H1 (cell line): ENCODE results near the gene PTPN13. TPM values are rescaled to one million over a fixed set of nuclear protein-coding genes. Genes with fewer than 3 reads are reported as not detected.

Source experiments
- CTCF ChIA-PET: fragments of 300-600 bp; sonication (Branson Sonifier 250); formaldehyde crosslinking; loops from one replicate; lab custom pipeline; 2021; ENCODE audit not compliant: partially characterized antibody; lab: Charles Lee
- POLR2A ChIA-PET: fragments of 300-600 bp; sonication (Branson Sonifier 250); formaldehyde crosslinking; loops from one replicate; lab custom pipeline; 2021; ENCODE audit warnings: inconsistent platforms; ENCODE audit not compliant: partially characterized antibody; lab: Charles Lee
- DNase-seq, 2 experiments: peaks; one replicate each; pipeline versions ENCODE4 v3.0.0 to v3.0.0-alpha.2; 2010 to 2022; ENCODE audit warnings: low spot score in 2 of 2, low read depth in 1 of 2, mixed read lengths in 1 of 2
- FAIRE-seq: peaks from 2 replicates; lab custom pipeline; 2011; peaks lifted over from hg19 to GRCh38; lab: Jason Lieb, UNC
- H2AFZ ChIP-seq: 2 replicates; pipeline ENCODE4 v1.8.1; 2012; ENCODE audit warnings: low read length, inconsistent platforms
- H2AK5ac ChIP-seq: 2 replicates; pipeline ENCODE4 v1.6.1; 2013; ENCODE audit warnings: low read depth, low read length
- H2BK120ac ChIP-seq: replicated peaks from 2 replicates; pipeline ENCODE3; 2013; ENCODE audit warnings: low read depth, low read length, inconsistent platforms
- H2BK12ac ChIP-seq: 2 replicates; pipeline ENCODE4 v1.6.1; 2013; ENCODE audit warnings: low read depth, low read length
- H2BK15ac ChIP-seq: 2 replicates; pipeline ENCODE4 v1.6.1; 2013; ENCODE audit warnings: low read length
- H2BK20ac ChIP-seq: 2 replicates; pipeline ENCODE4 v1.6.1; 2013; ENCODE audit warnings: low read length
- H2BK5ac ChIP-seq: 2 replicates; pipeline ENCODE4 v1.6.1; 2013; ENCODE audit warnings: low read depth, low read length
- H3K14ac ChIP-seq: 2 replicates; pipeline ENCODE4 v1.6.1; 2013; ENCODE audit warnings: inconsistent platforms; ENCODE audit not compliant: insufficient read length
- H3K18ac ChIP-seq: 2 replicates; pipeline ENCODE4 v1.6.1; 2013; ENCODE audit warnings: low read length; ENCODE audit errors: extremely low read depth
- H3K23ac ChIP-seq: 2 replicates; pipeline ENCODE4 v1.6.1; 2013; ENCODE audit warnings: inconsistent platforms; ENCODE audit not compliant: insufficient read length
- H3K23me2 ChIP-seq: 2 replicates; pipeline ENCODE4 v1.6.1; 2013; ENCODE audit warnings: low read depth, low read length
- H3K27ac ChIP-seq: 2 replicates; pipeline ENCODE4 v1.6.1; 2011; ENCODE audit warnings: low read depth, low read length, inconsistent platforms
- H3K27me3 ChIP-seq, 4 experiments: replicated peaks in 1 of 4; 1 replicate in 1 of 4; 2 replicates in 3 of 4; pipeline versions ENCODE4 v1.6.1 to v1.8.1; 2011 to 2013; ENCODE audit warnings: low read length in 3 of 4, mild to moderate bottlenecking in 3 of 4, inconsistent platforms in 2 of 4, mixed read lengths in 2 of 4, moderate library complexity in 1 of 4; ENCODE audit not compliant: control insufficient read depth in 3 of 4, insufficient read depth in 3 of 4; ENCODE audit errors: extremely low read depth in 1 of 4
- H3K36me3 ChIP-seq, 4 experiments: 2 replicates each; pipeline versions ENCODE4 v1.6.1 to v1.8.1; 2011 to 2013; ENCODE audit warnings: mild to moderate bottlenecking in 4 of 4, low read length in 3 of 4, moderate library complexity in 2 of 4, control low read depth in 1 of 4, inconsistent platforms in 1 of 4; ENCODE audit not compliant: insufficient read depth in 4 of 4, control insufficient read depth in 2 of 4
- H3K4ac ChIP-seq: replicated peaks from 2 replicates; pipeline ENCODE3; 2013; ENCODE audit warnings: low read length, low read depth, mixed read lengths, inconsistent platforms; ENCODE audit not compliant: insufficient read length
- H3K4me1 ChIP-seq, 4 experiments: replicated peaks in 1 of 4; 1 replicate in 1 of 4; 2 replicates in 3 of 4; pipeline versions ENCODE4 v1.6.1 to v1.8.1; 2011 to 2013; ENCODE audit warnings: low read length in 3 of 4, inconsistent platforms in 2 of 4, mixed read lengths in 1 of 4; ENCODE audit not compliant: insufficient read depth in 4 of 4, control insufficient read depth in 3 of 4
- H3K4me2 ChIP-seq, 2 experiments: 2 replicates each; pipeline versions ENCODE4 v1.6.1 to v1.8.1; 2011 to 2013; ENCODE audit warnings: low read depth in 2 of 2, low read length in 2 of 2, control low read depth in 1 of 2, inconsistent platforms in 1 of 2, mild to moderate bottlenecking in 1 of 2; ENCODE audit not compliant: insufficient read depth in 1 of 2
- H3K4me3 ChIP-seq, 4 experiments: fragments of 200-600, 300-600 bp in 1 of 4; sonication (generic), shearing (Covaris generic), sonication (Bioruptor Twin) in 1 of 4; 2 replicates each; pipeline versions ENCODE4 v1.5.1 to v1.8.1; 2011 to 2016; ENCODE audit warnings: low read length in 4 of 4, low read depth in 3 of 4, control low read depth in 2 of 4, inconsistent platforms in 2 of 4, mild to moderate bottlenecking in 2 of 4, mixed read lengths in 1 of 4, moderate library complexity in 1 of 4; ENCODE audit not compliant: insufficient read depth in 2 of 4; ENCODE audit errors: extremely low read depth in 1 of 4
- H3K56ac ChIP-seq: replicated peaks from 2 replicates; pipeline ENCODE3; 2013; ENCODE audit warnings: low read depth, mild to moderate bottlenecking, mixed read lengths, low read length, inconsistent platforms; ENCODE audit not compliant: insufficient read length
- H3K79me1 ChIP-seq: 2 replicates; pipeline ENCODE4 v1.6.1; 2013; ENCODE audit warnings: low read depth, low read length, control low read depth
- H3K79me2 ChIP-seq, 2 experiments: 2 replicates each; pipeline versions ENCODE4 v1.6.1 to v1.8.1; 2012 to 2013; ENCODE audit warnings: low read length in 2 of 2, mild to moderate bottlenecking in 2 of 2, inconsistent platforms in 1 of 2; ENCODE audit not compliant: insufficient read depth in 2 of 2, control insufficient read depth in 1 of 2
- H3K9ac ChIP-seq, 4 experiments: replicated peaks in 1 of 4; 1 replicate in 1 of 4; 2 replicates in 3 of 4; pipeline versions ENCODE4 v1.6.1 to v1.8.1; 2011 to 2013; ENCODE audit warnings: low read depth in 3 of 4, low read length in 3 of 4, control low read depth in 2 of 4, mild to moderate bottlenecking in 2 of 4, moderate library complexity in 2 of 4, inconsistent platforms in 1 of 4; ENCODE audit errors: extremely low read depth in 1 of 4
- H3K9me3 ChIP-seq, 2 experiments: 2 replicates each; pipeline versions ENCODE4 v1.6.1 to v1.8.1; 2012 to 2013; ENCODE audit warnings: mild to moderate bottlenecking in 2 of 2, moderate library complexity in 2 of 2, control low read depth in 1 of 2, inconsistent platforms in 1 of 2, low read depth in 1 of 2, low read length in 1 of 2, mixed read lengths in 1 of 2; ENCODE audit not compliant: insufficient read depth in 2 of 2
- H4K20me1 ChIP-seq, 2 experiments: replicated peaks in 1 of 2; 2 replicates each; pipeline versions ENCODE3 to v1.8.1; 2011 to 2013; ENCODE audit warnings: inconsistent platforms in 2 of 2, low read length in 2 of 2, mild to moderate bottlenecking in 1 of 2; ENCODE audit not compliant: insufficient read depth in 2 of 2, control insufficient read depth in 1 of 2
- H4K5ac ChIP-seq: 2 replicates; pipeline ENCODE4 v1.6.1; 2013; ENCODE audit warnings: low read length, low read depth, mixed read lengths, inconsistent platforms; ENCODE audit not compliant: insufficient read length
- H4K8ac ChIP-seq: 2 replicates; pipeline ENCODE4 v1.8.0; 2013; ENCODE audit warnings: mild to moderate bottlenecking, moderate library complexity, low read length, inconsistent platforms; ENCODE audit not compliant: insufficient read depth; ENCODE audit errors: extremely low read depth
- H4K91ac ChIP-seq: replicated peaks from 2 replicates; pipeline ENCODE3; 2013; ENCODE audit warnings: low read length, mixed read lengths, inconsistent platforms; ENCODE audit not compliant: insufficient read length
- BCL11A ChIP-seq, 2 experiments: IDR thresholded peaks; one replicate each; pipeline ENCODE4 v1.6.1; 2011; ENCODE audit warnings: low read depth in 2 of 2, low read length in 2 of 2, mild to moderate bottlenecking in 2 of 2
- EZH2 ChIP-seq: fragments of 200-600 bp; sonication (generic); IDR thresholded peaks from 2 replicates; pipeline ENCODE4 v1.7.1; 2012; ENCODE audit warnings: low read depth, mild to moderate bottlenecking, moderate library complexity, low read length, inconsistent platforms; ENCODE audit not compliant: severe bottlenecking
- GABPA ChIP-seq: IDR thresholded peaks from 2 replicates; pipeline ENCODE4 v1.6.1; 2011; ENCODE audit warnings: mild to moderate bottlenecking, low read length, moderate library complexity, borderline replicate concordance; ENCODE audit not compliant: insufficient read depth
- GTF2F1 ChIP-seq: IDR thresholded peaks from 2 replicates; pipeline ENCODE4 v1.6.1; 2012; ENCODE audit warnings: low read depth, low read length, improper control_type of control experiment, borderline replicate concordance
- POLR2AphosphoS5 ChIP-seq: IDR thresholded peaks from 2 replicates; pipeline ENCODE4 v1.6.1; 2011; ENCODE audit warnings: low read depth, low read length
- RAD21 ChIP-seq, 2 experiments: IDR thresholded peaks in 1 of 2; conservative IDR thresholded peaks in 1 of 2; 2 replicates each; pipeline ENCODE4 v1.6.1; 2011; ENCODE audit warnings: low read depth in 2 of 2, low read length in 2 of 2, improper control_type of control experiment in 1 of 2, inconsistent platforms in 1 of 2, mild to moderate bottlenecking in 1 of 2, moderate library complexity in 1 of 2
- RFX5 ChIP-seq: IDR thresholded peaks from 2 replicates; pipeline ENCODE4 v1.6.1; 2011; ENCODE audit warnings: low read depth, low read length, improper control_type of control experiment, borderline replicate concordance
- SUZ12 ChIP-seq: fragments of 200-600 bp; sonication (generic); IDR thresholded peaks from 2 replicates; pipeline ENCODE4 v1.6.1; 2012; ENCODE audit warnings: mild to moderate bottlenecking, inconsistent platforms, low read length, moderate library complexity, mixed read lengths
- TAF7 ChIP-seq: optimal IDR thresholded peaks from 2 replicates; pipeline ENCODE3; 2011; ENCODE audit warnings: low read depth, mild to moderate bottlenecking, inconsistent platforms, low read length, moderate library complexity, borderline replicate concordance
- WGBS, 2 experiments: shearing (Covaris generic) in 1 of 2; methylation state at CpG; one replicate each; pipeline versions ENCODE4 v1.1.6 to v1.1.7; 2013 to 2015; ENCODE audit warnings: low lambda C conversion rate in 2 of 2, mixed read lengths in 2 of 2, inconsistent platforms in 1 of 2, low coverage in 1 of 2, missing lambda C conversion rate in 1 of 2; ENCODE audit not compliant: insufficient replicate concordance in 2 of 2, insufficient coverage in 1 of 2, insufficient read length in 1 of 2; ENCODE audit errors: extremely low coverage in 1 of 2, missing lambda C conversion rate in 1 of 2; 5-methylcytosine and 5-hydroxymethylcytosine counted together
- polyA plus RNA-seq, 7 experiments: library from polyadenylated mRNA; depleted of rRNA in 3 of 7; stranded (reverse) in 5 of 7; unstranded in 2 of 7; fragments of >200 nt in 5 of 7; fragments of 200-250 nt in 2 of 7; gene quantifications; 1 replicate in 5 of 7; 2 replicates in 1 of 7; 4 replicates in 1 of 7; pipeline versions ENCODE4 v1.2.1 to v1.2.3, GENCODE V29; 2011 to 2013; ENCODE audit warnings: missing spikeins in 2 of 7, mixed read lengths in 2 of 7
- total RNA-seq: library from RNA; stranded (reverse); fragmentation: NEBNext Ultra II Directional; extraction: Animal tissue kit (Norgen Biotek cat#: 25700); gene quantifications from 2 replicates; pipeline ENCODE4 v1.2.1, GENCODE V29; 2021
- TF ChIP-seq, protein P1 (sequence below): IDR thresholded peaks from 2 replicates; pipeline ENCODE4 v1.6.1; 2012; ENCODE audit warnings: low read length, inconsistent platforms

The PTPN13 gene
- total and polyA plus RNA-seq, 2 of the 8 experiments (the other 6 are each of a cell fraction or from before 2014, with no cell fraction given) = 12.7 to 57.9 TPM

DNA sequence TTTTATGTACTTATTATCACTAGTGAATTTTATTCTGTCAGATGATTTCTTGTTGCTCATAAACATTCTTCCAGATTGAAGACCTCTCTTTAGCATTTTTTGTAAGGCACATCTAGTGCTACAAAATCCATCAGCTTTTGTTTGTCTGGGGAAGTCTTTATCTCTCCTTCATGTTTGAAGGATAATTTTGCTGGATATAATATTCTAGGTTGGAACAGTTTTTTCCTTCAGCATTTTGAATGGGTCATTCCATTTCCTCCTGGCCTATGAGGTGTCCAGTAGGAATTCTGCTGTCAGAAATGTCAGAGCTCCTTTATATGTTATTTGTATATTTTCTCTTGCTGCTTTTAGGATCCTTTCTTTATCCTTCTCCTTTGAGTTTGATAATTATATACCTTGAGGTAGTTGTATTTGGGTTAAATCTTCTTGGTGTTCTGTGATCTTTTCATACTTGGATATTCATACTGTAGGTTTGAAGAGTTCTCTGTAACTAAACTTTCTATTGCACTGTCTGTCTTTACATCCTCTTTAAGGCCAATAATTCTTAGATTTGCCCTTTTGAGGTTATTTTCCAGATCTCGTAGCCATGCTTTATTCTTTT is 58.3 kb downstream of the PTPN13 start:
- H4K5ac ChIP-seq = no peak overlapping the region
- no peak overlapping the region for H3K23ac ChIP-seq
- H3K18ac ChIP-seq = no peak overlapping the region
- DNase-seq (no peak), FAIRE-seq (no peak)
- H3K36me3 ChIP-seq = peaks cover 0 to 5% (median under 1%) of the 10 kb centered on the region in 4 experiments; a peak in 4 of 8 replicates
- H3K27me3 ChIP-seq = no peaks in the 10 kb centered on the region
- no peak overlapping the region for H3K9ac ChIP-seq
- no peak overlapping the region for H2BK20ac ChIP-seq
- CTCF ChIA-PET = interaction anchor here (1.0 to 2.4 kb wide), 6 partner anchors 10 to 197 kb away, joined by 3 to 12 read pairs (median 4); partner anchors contain the start of gene SLC10A6
- no peak overlapping the region for H3K4me2 ChIP-seq
- H3K56ac ChIP-seq = no peak overlapping the region
- no peaks in the 10 kb centered on the region for H3K4me1 ChIP-seq
- no peak overlapping the region for H2BK120ac ChIP-seq
- no peaks in the 10 kb centered on the region for H3K23me2 ChIP-seq
- H4K91ac ChIP-seq = no peak overlapping the region
- H2BK12ac ChIP-seq = no peak overlapping the region
- H3K79me1 ChIP-seq = peaks cover under 1% of the 10 kb centered on the region; the same call in 1 of the 2 replicates
- H3K27ac ChIP-seq = no peak overlapping the region
- WGBS, 2 experiments = 100% methylated on average over 1 of the region's 1 CpG; no CpG with 5 or more reads in 1 of the 2 experiments
- H3K4ac ChIP-seq = no peak overlapping the region
- no peak overlapping the region for H2BK5ac ChIP-seq
- H2AK5ac ChIP-seq = no peak overlapping the region
- H3K9me3 ChIP-seq = peaks cover 10 to 18% of the 10 kb centered on the region in 2 experiments
- no peak overlapping the region for H2BK15ac ChIP-seq
- H3K79me2 ChIP-seq = peaks cover 0 to 38% of the 10 kb centered on the region in 2 experiments; a peak in 2 of 4 replicates
- no peak overlapping the region for H3K14ac ChIP-seq
- POLR2A ChIA-PET = no interaction called here
- no peaks in the 10 kb centered on the region for H4K20me1 ChIP-seq
- no peak overlapping the region for H2AFZ ChIP-seq
- H4K8ac ChIP-seq = no peak overlapping the region
- no peak overlapping the region for H3K4me3 ChIP-seq
- no peak for TF ChIP-seq RAD21 (IDR thresholded peaks at IDR 0.05 in 1 of 2, conservative IDR thresholded peaks at IDR 0.05 in 1 of 2; ENCODE audit: low read depth in 2 of 2, low read length in 2 of 2)
- TF ChIP-seq TAF7 = no peak
- no peak for TF ChIP-seq RFX5
- no peak for TF ChIP-seq BCL11A (IDR thresholded peaks at IDR 0.05; ENCODE audit: low read depth in 2 of 2, low read length in 2 of 2)
- TF ChIP-seq POLR2AphosphoS5 = no peak
- TF ChIP-seq GTF2F1 = no peak
- TF ChIP-seq EZH2 = no peak
- TF ChIP-seq, protein P1, sequence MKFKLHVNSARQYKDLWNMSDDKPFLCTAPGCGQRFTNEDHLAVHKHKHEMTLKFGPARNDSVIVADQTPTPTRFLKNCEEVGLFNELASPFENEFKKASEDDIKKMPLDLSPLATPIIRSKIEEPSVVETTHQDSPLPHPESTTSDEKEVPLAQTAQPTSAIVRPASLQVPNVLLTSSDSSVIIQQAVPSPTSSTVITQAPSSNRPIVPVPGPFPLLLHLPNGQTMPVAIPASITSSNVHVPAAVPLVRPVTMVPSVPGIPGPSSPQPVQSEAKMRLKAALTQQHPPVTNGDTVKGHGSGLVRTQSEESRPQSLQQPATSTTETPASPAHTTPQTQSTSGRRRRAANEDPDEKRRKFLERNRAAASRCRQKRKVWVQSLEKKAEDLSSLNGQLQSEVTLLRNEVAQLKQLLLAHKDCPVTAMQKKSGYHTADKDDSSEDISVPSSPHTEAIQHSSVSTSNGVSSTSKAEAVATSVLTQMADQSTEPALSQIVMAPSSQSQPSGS = no peak
- TF ChIP-seq GABPA = no peak
- no peak for TF ChIP-seq SUZ12
